HL-60 (cell line): ENCODE results near the gene AGMAT.

Experiments used
- DNase-seq, 2 experiments: peaks; one replicate each; pipeline ENCODE4 v3.0.0-alpha.2; 2010 to 2020; ENCODE audit warnings: low read depth in 1 of 2, low spot score in 1 of 2
- H3K27ac ChIP-seq: fragments of 250-450 bp; sonication (Bioruptor Pico); replicated peaks from 2 replicates; pipeline ENCODE4 v1.5.1; 2020; ENCODE audit warnings: mild to moderate bottlenecking, moderate library complexity
- H3K27me3 ChIP-seq: fragments of 250-450 bp; sonication (Bioruptor Pico); 2 replicates; pipeline ENCODE4 v1.5.1; 2021; ENCODE audit warnings: mild to moderate bottlenecking, moderate library complexity; ENCODE audit not compliant: insufficient read depth, poor library complexity, severe bottlenecking
- H3K4me3 ChIP-seq: replicated peaks from 2 replicates; pipeline ENCODE4 v1.5.1; 2011; ENCODE audit warnings: mild to moderate bottlenecking, control low read depth, low read length; ENCODE audit not compliant: insufficient read depth
- GABPA ChIP-seq: IDR thresholded peaks from 2 replicates; pipeline ENCODE4 v1.6.1; 2012; ENCODE audit warnings: low read depth
- POLR2AphosphoS5 ChIP-seq: IDR thresholded peaks from 2 replicates; pipeline ENCODE4 v1.6.1; 2012; ENCODE audit warnings: low read depth
- SPI1 ChIP-seq: IDR thresholded peaks from 2 replicates; pipeline ENCODE4 v1.6.1; 2012; ENCODE audit warnings: low read depth, mild to moderate bottlenecking, borderline replicate concordance
- TF ChIP-seq, protein P1 (sequence below): IDR thresholded peaks from 2 replicates; pipeline ENCODE4 v1.6.1; 2012; ENCODE audit warnings: low read depth; ENCODE audit not compliant: insufficient replicate concordance
- TF ChIP-seq, protein P2 (sequence below): IDR thresholded peaks from one replicate; pipeline ENCODE4 v1.5.1; 2011; ENCODE audit warnings: low read length, control low read depth, inconsistent platforms; ENCODE audit not compliant: insufficient read depth

AGMAT gene

DNA sequence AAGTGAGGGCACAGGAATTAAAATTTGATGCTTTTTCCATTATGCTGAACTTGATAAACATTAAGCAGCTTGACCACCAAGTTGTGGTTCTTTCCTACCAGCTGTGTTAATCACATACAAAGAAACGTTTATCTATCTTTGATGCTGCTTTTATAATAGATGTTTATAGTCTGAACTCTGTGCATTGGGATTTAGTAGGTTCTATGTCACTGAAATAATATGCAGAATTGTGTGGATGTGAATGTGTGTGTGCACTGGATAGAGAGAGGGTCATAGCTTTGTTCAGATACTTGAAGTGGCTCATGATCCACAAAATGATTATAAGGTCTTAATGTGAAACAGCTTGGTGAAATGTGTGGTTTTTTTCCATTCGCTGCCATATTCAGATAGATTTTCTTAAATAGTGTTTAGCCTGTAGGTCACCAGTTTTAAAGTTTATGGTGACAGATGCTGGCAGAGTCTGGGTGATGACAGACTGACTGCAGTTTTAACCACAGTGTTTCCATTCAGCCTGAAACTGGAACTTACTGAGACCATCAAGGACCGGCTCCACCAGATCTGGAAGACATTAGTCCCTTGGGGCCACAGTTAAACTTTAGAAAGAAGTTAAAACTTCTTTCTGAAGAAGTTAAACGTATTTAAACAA lies 42.6 kb upstream of the AGMAT start:
- Histone ChIP-seq H3K27me3 (no peaks in the 10 kb centered on the region), H3K4me3 (no peak overlapping the region), H3K27ac (no peak overlapping the region)
- DNase-seq: no peak
- TF ChIP-seq, protein P1, sequence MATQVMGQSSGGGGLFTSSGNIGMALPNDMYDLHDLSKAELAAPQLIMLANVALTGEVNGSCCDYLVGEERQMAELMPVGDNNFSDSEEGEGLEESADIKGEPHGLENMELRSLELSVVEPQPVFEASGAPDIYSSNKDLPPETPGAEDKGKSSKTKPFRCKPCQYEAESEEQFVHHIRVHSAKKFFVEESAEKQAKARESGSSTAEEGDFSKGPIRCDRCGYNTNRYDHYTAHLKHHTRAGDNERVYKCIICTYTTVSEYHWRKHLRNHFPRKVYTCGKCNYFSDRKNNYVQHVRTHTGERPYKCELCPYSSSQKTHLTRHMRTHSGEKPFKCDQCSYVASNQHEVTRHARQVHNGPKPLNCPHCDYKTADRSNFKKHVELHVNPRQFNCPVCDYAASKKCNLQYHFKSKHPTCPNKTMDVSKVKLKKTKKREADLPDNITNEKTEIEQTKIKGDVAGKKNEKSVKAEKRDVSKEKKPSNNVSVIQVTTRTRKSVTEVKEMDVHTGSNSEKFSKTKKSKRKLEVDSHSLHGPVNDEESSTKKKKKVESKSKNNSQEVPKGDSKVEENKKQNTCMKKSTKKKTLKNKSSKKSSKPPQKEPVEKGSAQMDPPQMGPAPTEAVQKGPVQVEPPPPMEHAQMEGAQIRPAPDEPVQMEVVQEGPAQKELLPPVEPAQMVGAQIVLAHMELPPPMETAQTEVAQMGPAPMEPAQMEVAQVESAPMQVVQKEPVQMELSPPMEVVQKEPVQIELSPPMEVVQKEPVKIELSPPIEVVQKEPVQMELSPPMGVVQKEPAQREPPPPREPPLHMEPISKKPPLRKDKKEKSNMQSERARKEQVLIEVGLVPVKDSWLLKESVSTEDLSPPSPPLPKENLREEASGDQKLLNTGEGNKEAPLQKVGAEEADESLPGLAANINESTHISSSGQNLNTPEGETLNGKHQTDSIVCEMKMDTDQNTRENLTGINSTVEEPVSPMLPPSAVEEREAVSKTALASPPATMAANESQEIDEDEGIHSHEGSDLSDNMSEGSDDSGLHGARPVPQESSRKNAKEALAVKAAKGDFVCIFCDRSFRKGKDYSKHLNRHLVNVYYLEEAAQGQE: no peak
- no peak for TF ChIP-seq POLR2AphosphoS5
- TF ChIP-seq GABPA: no peak
- TF ChIP-seq, protein P2, sequence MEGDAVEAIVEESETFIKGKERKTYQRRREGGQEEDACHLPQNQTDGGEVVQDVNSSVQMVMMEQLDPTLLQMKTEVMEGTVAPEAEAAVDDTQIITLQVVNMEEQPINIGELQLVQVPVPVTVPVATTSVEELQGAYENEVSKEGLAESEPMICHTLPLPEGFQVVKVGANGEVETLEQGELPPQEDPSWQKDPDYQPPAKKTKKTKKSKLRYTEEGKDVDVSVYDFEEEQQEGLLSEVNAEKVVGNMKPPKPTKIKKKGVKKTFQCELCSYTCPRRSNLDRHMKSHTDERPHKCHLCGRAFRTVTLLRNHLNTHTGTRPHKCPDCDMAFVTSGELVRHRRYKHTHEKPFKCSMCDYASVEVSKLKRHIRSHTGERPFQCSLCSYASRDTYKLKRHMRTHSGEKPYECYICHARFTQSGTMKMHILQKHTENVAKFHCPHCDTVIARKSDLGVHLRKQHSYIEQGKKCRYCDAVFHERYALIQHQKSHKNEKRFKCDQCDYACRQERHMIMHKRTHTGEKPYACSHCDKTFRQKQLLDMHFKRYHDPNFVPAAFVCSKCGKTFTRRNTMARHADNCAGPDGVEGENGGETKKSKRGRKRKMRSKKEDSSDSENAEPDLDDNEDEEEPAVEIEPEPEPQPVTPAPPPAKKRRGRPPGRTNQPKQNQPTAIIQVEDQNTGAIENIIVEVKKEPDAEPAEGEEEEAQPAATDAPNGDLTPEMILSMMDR: no peak
- TF ChIP-seq SPI1: no peak

DNA sequence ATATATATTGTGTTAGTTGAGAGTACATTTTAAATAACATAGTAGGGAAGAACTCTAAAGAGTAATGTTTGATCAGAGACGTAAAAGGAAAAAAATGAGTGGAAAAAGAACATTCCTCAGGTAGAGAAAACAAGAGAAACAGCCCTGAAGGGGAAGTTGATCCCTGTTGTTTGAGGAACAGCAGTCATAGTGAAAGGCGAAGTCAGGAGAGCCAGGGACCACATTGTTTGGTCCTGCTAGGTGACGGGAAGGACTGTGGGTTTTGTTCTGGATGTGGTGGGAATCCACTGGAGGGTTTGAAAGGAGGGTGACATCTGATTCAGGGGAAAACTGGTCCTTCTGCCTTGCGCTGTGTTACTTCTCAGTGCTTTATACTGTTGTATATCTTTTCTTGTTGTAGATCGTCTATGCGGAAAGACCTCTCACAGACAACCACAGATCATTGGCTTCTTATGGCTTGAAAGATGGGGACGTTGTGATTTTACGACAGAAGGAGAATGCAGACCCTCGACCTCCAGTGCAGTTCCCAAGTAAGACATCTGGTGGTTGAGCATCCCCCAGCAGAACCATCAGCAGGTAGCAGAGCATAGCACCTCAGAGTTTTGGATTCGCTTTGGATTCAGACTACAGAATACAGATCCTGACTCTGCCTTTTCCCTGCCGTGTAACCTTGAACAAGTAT lies 41.6 kb upstream of the AGMAT start:
- DNase-seq: no peak
- H3K4me3 ChIP-seq: no peak overlapping the region
- TF ChIP-seq GABPA: no peak
- TF ChIP-seq, protein P2: no peak
- TF ChIP-seq SPI1: no peak
- TF ChIP-seq POLR2AphosphoS5: no peak
- TF ChIP-seq, protein P1: no peak
- H3K27ac ChIP-seq: no peak overlapping the region
- no peaks in the 10 kb centered on the region for H3K27me3 ChIP-seq

DNA sequence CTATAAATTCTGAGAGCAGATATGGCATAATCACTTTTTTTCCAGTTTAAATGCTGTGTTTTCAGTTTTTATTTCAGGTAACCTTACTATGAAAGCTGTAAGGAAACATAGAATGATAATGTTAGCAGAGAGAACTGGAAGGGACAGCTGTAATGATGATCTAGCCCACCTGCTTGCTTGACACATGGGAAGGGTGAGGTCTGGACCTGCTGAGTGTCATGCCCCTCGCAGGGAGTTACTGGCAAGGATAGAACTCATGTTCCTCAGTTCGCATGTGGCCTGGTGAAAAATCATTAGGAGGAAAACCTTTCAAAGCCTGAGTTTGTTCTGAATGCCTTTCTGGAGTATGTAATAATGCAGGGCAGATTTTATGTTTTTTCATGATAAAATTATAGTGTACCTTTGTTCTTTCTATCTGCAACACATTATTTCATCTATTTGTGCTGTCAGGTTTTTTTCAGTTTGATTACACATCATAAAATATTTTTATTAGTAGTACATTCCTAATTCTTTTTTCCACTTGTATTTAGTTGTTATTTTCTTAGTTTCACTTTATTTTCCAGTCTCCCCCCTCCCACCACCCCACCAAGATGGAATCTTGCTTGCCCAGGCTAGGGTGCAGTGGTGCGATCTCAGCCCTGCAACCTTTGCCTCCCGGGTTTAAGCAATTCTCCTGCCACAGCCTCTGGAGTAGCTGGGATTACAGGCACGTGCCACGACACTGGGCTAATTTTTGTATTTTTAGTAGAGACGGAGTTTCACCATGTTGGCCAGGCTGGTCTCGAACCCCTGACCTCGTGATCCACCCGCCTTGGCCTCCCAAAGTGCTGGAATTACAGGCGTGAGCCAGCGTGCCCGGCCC lies 40.4 kb upstream of the AGMAT start:
- H3K4me3 ChIP-seq: no peak overlapping the region
- TF ChIP-seq, protein P2: no peak
- TF ChIP-seq, protein P1: no peak
- DNase-seq: no peak
- no peaks in the 10 kb centered on the region for H3K27me3 ChIP-seq
- H3K27ac ChIP-seq: no peak overlapping the region
